Measurements from ENCODE around the gene KDM1A.

Gene KDM1A

DNA sequence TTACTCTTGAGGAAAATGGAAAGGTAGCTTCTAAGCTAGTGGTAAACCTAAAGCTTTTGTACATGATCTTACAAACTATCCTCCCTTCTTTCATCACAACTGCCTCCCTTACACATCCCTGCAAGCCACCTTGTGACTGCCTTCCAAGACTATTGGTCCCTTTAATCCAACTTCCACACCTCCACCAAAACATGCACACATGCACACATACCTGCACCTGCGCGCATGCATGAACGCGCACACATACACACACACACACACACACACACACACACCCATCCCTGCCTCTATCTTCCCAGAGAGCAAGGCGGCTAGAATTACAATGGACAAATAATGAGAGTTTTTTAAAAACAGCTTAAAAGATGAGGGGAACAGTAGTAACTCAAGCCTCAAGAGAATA lies 91.1 kb downstream of the KDM1A start:
- no peak for DNase-seq (ENCODE audit: extremely low read depth, low read depth)
- no peak overlapping the region for H3K4me3 ChIP-seq (replicated peaks; ENCODE audit: low read depth, low read length)
- no peak for TF ChIP-seq CTCF (IDR thresholded peaks at IDR 0.05; ENCODE audit: low read depth, low read length, missing control alignments)

GRCh38 chr1:23111600-23112535 lies 92.6 kb downstream of the KDM1A start:
- no peak overlapping the region for H3K4me3 ChIP-seq (replicated peaks; ENCODE audit: low read depth, low read length)
- no peak for DNase-seq (ENCODE audit: extremely low read depth, low read depth)
- no peak for TF ChIP-seq CTCF (IDR thresholded peaks at IDR 0.05; ENCODE audit: low read depth, low read length, missing control alignments)

DNA sequence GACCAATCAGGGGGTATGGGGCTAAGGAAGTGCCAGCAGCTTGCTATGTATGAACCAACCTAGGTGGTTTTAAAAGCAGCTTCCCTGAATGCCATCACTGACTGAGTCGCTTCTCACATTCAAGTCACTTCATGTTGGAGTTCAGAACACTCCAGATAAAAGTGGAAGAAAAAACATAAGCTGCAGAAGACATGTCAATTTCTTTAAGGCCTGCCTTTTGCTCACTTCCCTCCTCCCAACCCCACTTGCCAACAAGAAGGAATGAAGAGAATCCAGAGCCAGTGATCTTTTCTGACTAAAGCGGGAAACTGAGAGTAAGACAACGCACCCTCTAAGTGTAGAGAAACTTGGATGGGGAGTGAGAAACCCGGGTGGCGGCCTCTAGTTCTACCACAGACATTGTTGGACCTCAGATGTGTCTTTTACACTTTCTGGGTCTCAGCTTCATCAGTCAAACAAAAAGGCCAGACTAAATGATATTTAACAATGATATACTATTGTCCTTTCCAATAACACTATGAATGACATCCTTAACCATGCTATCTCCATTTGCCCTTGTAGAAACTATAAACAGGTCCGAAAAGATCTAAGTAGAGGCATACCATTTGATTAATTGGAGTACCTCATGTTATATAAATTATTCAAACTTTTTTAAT lies 95.3 kb downstream of the KDM1A start:
- no peak for DNase-seq (ENCODE audit: extremely low read depth, low read depth)
- H3K4me3 ChIP-seq (replicated peaks; ENCODE audit: low read depth, low read length) = no peak overlapping the region
- TF ChIP-seq CTCF (IDR thresholded peaks at IDR 0.05; ENCODE audit: low read depth, low read length, missing control alignments) = no peak

DNA sequence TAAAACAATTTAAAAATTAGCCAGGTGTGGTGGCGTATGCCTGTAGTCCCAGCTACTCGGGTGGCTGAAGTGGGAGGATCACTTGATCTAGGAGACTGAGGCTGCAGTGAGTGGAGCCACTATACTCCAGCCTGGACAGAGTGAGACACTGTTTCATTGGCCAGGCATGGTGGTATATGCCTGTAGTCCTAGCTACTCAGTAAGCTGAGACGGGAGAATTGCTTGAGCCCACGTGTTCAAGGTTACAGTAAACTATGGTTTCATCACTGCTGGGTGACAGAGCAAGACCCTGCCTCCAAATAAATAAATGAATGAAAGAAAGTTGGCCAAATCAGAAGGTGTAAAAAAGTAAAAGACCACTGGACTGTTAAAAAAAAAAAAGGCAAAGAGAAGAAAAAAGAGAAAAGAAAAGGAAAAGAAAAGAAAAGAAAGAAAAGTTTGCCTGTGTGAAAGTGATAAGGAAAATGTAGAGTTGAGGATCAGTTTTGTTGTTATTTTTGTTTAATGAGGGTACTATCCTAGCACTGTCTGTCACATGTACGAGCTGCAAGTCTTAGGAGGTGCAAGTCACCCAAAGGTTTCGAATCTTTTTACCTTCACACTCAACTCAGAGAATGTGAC lies 97.1 kb downstream of the KDM1A start:
- no peak for DNase-seq (ENCODE audit: extremely low read depth, low read depth)
- TF ChIP-seq CTCF (IDR thresholded peaks at IDR 0.05; ENCODE audit: low read depth, low read length, missing control alignments) = no peak
- no peak overlapping the region for H3K4me3 ChIP-seq (replicated peaks; ENCODE audit: low read depth, low read length)

DNA sequence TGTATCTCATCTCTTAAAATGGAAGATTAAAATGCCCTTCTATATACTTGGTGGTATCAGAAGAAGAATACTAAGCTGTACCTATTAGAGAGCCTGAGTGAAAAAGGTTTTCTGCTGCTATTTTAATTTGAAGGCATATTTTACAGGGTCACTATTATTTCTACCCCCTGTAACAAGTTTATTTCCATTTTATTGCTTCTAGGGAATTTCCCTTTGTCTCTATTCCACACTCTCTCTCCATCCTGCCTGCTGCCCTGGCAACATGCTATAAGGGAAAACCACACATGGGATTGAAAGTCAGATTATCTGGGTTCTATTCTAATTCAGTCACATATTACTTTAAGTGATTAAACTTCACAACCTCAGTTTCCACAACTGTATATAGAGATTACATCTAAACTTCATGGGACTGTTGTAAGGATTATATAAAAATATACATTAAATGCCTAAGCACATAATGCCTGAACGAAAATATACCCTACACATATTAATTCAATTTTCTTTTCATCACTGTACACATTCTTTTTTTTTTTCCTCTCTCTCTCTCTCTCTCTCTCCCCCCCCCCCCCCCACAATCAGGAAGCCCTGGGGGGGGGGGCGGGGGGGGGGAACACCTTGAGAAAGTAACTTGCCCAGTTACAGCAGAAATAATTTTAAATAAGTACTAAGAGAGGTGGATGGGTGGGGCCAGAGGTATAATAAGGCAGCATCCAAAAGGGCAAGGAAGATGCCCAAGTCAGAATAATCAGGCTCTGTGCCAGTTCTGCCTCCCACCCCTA lies 97.8 kb downstream of the KDM1A start:
- TF ChIP-seq CTCF (IDR thresholded peaks at IDR 0.05; ENCODE audit: low read depth, low read length, missing control alignments) = no peak
- no peak for DNase-seq (ENCODE audit: extremely low read depth, low read depth)
- no peak overlapping the region for H3K4me3 ChIP-seq (replicated peaks; ENCODE audit: low read depth, low read length)

- DNase-seq (ENCODE audit: extremely low read depth, low read depth) = no peak
- no peak overlapping the region for H3K4me3 ChIP-seq (replicated peaks; ENCODE audit: low read depth, low read length)
- no peak for TF ChIP-seq CTCF (IDR thresholded peaks at IDR 0.05; ENCODE audit: low read depth, low read length, missing control alignments)
These were observed 99.1 kb downstream of the KDM1A start for GRCh38 chr1:23118407-23118806.

Measured in HFF-Myc (cell line).